ENCODE data around the gene RBMS3. TPM values are rescaled to one million over a fixed set of nuclear protein-coding genes. Genes with fewer than 3 reads are reported as not detected.

RBMS3 gene
- total and polyA plus RNA-seq, 2 of the 13 experiments (the other 11 are each of a cell fraction or from before 2014, with no cell fraction given), result not detected

DNA sequence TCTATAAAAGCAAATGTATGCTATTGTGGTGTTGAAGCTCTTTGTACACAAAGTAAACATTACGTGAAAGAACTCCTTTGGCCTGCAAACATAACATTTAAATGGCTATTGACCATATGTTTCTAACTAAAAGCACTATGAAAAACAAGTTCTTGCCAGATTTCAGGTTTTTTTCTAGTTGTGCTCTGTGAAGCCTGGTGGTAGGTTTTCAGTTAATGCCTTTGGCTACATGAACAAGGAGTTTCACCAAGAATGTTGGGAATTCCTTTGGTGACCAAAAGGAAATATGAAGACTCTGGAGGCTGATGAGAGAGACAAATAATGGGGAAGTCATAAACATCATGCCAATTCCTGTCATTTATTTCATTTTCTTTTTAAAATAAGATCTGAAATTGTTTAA is 66.0 kb downstream of the RBMS3 start:
- ATAC-seq (no peak), FAIRE-seq (no peak), DNase-seq (ENCODE audit: low spot score) (no peak)
- no TSS peak for BruUV-seq (replicated peaks)
- ChIA-PET POLR2A (no interaction called here), CTCF (ENCODE audit: low intra/inter-chr PET ratio, low total read pairs) (no interaction called here)
- H2AFZ ChIP-seq (ENCODE audit: low read length), result no peak overlapping the region
- no peaks in the 10 kb centered on the region for H3K79me2 ChIP-seq (ENCODE audit: insufficient read depth, low read length)
- no peaks in the 10 kb centered on the region for H3K36me3 ChIP-seq (replicated peaks in 1 of 2; ENCODE audit: control insufficient read depth in 1 of 2, insufficient read depth in 2 of 2, low read length in 2 of 2)
- H3K27ac ChIP-seq (ENCODE audit: extremely low read length, insufficient read depth, low read length), result no peak overlapping the region
- TF ChIP-seq ZNF724P (CRISPR knock-in tag; IDR thresholded peaks at IDR 0.05; ENCODE audit: borderline replicate concordance) (no peak), RXRA (CRISPR knock-in tag; IDR thresholded peaks at IDR 0.05) (no peak), ZNF878 (CRISPR knock-in tag; IDR thresholded peaks at IDR 0.05) (no peak), ZNF777 (CRISPR knock-in tag; IDR thresholded peaks at IDR 0.05) (no peak), PCBP2 (optimal IDR thresholded peaks at IDR 0.05; ENCODE audit: low read depth, low read length, poor library complexity, severe bottlenecking) (no peak), TCF7 (IDR thresholded peaks at IDR 0.05; ENCODE audit: low read depth) (no peak), ZNF589 (CRISPR knock-in tag; conservative IDR thresholded peaks at IDR 0.05) (no peak), SP140L (CRISPR knock-in tag; IDR thresholded peaks at IDR 0.05; ENCODE audit: borderline replicate concordance) (no peak), ASH2L (IDR thresholded peaks at IDR 0.05; ENCODE audit: insufficient read length, low read depth, low read length) (no peak), ETV5 (CRISPR knock-in tag; IDR thresholded peaks at IDR 0.05; ENCODE audit: borderline replicate concordance) (no peak), RNF2 (conservative IDR thresholded peaks at IDR 0.05; ENCODE audit: low read depth) (no peak), CREM (IDR thresholded peaks at IDR 0.05) (no peak), CREM (CRISPR knock-in tag; IDR thresholded peaks at IDR 0.05) (no peak)
- TF ChIP-seq, protein P1, sequence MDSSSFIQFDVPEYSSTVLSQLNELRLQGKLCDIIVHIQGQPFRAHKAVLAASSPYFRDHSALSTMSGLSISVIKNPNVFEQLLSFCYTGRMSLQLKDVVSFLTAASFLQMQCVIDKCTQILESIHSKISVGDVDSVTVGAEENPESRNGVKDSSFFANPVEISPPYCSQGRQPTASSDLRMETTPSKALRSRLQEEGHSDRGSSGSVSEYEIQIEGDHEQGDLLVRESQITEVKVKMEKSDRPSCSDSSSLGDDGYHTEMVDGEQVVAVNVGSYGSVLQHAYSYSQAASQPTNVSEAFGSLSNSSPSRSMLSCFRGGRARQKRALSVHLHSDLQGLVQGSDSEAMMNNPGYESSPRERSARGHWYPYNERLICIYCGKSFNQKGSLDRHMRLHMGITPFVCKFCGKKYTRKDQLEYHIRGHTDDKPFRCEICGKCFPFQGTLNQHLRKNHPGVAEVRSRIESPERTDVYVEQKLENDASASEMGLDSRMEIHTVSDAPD (CRISPR knock-in tag; IDR thresholded peaks at IDR 0.05), result no peak
- TF ChIP-seq, protein P2, sequence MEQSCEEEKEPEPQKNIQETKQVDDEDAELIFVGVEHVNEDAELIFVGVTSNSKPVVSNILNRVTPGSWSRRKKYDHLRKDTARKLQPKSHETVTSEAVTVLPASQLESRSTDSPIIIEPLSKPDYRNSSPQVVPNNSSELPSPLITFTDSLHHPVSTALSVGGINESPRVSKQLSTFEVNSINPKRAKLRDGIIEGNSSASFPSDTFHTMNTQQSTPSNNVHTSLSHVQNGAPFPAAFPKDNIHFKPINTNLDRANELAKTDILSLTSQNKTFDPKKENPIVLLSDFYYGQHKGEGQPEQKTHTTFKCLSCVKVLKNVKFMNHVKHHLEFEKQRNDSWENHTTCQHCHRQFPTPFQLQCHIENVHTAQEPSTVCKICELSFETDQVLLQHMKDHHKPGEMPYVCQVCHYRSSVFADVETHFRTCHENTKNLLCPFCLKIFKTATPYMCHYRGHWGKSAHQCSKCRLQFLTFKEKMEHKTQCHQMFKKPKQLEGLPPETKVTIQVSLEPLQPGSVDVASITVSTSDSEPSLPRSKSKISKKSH (CRISPR knock-in tag; IDR thresholded peaks at IDR 0.05; ENCODE audit: borderline replicate concordance), result no peak
- TF ChIP-seq, protein P3, sequence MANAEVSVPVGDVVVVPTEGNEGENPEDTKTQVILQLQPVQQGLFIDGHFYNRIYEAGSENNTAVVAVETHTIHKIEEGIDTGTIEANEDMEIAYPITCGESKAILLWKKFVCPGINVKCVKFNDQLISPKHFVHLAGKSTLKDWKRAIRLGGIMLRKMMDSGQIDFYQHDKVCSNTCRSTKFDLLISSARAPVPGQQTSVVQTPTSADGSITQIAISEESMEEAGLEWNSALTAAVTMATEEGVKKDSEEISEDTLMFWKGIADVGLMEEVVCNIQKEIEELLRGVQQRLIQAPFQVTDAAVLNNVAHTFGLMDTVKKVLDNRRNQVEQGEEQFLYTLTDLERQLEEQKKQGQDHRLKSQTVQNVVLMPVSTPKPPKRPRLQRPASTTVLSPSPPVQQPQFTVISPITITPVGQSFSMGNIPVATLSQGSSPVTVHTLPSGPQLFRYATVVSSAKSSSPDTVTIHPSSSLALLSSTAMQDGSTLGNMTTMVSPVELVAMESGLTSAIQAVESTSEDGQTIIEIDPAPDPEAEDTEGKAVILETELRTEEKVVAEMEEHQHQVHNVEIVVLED (CRISPR knock-in tag; IDR thresholded peaks at IDR 0.05; ENCODE audit: borderline replicate concordance), result no peak
- TF ChIP-seq, protein P4, sequence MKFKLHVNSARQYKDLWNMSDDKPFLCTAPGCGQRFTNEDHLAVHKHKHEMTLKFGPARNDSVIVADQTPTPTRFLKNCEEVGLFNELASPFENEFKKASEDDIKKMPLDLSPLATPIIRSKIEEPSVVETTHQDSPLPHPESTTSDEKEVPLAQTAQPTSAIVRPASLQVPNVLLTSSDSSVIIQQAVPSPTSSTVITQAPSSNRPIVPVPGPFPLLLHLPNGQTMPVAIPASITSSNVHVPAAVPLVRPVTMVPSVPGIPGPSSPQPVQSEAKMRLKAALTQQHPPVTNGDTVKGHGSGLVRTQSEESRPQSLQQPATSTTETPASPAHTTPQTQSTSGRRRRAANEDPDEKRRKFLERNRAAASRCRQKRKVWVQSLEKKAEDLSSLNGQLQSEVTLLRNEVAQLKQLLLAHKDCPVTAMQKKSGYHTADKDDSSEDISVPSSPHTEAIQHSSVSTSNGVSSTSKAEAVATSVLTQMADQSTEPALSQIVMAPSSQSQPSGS (CRISPR knock-in tag; IDR thresholded peaks at IDR 0.05), result no peak
- H3K27me3 ChIP-seq (ENCODE audit: control insufficient read depth in 1 of 2, insufficient read depth in 2 of 2, low read length in 2 of 2), result no peaks in the 10 kb centered on the region; a peak in 1 of 5 replicates
- no peaks in the 10 kb centered on the region for H4K20me1 ChIP-seq (ENCODE audit: insufficient read depth, low read length)
- no peaks in the 10 kb centered on the region for H3K4me1 ChIP-seq (ENCODE audit: insufficient read depth, low read length)
- no peak overlapping the region for H3K4me3 ChIP-seq (replicated peaks in 1 of 3; ENCODE audit: insufficient read depth in 1 of 3, low read depth in 2 of 3, low read length in 3 of 3)
- H3K9ac ChIP-seq (ENCODE audit: insufficient read depth, low read depth, low read length), result no peak overlapping the region
- 8% methylated on average over 1 of the region's 1 CpG for WGBS (ENCODE audit: low lambda C conversion rate)
- H3K9me3 ChIP-seq (ENCODE audit: low read length), result no peaks in the 10 kb centered on the region
- in situ Hi-C loops (cut with HindIII; ENCODE audit: extremely low pct_ligation_motif_present, low pct_unique_long_range_greater_than_20kb) (no loop called here), intact Hi-C loops (cut with micrococcal nuclease; ENCODE audit: unreplicated experiment) (no loop called here)
- no peak overlapping the region for H3K4me2 ChIP-seq (ENCODE audit: low read depth, low read length)
